ENCODE measurements around the gene PDE11A.
A peak's percentile ranks its signal among the peaks of the same experiment; 100 is the strongest.

Gene PDE11A

GRCh38 chr2:178072383-178073301, at the start of gene PDE11A:
Gene PDE11A, minus strand, starts transcription at chr2:178072777. Its CDS starts 340 bp downstream, at chr2:178072437.
- Mint-ChIP-seq H3K27ac (peak within 1 kb of the TSS; percentile 88), H3K27me3 (ENCODE audit: low read depth, poor library complexity) (peaks cover 57% of the 10 kb centered on the region)
- no peak for TF ChIP-seq CTCF (IDR thresholded peaks at IDR 0.05)

GRCh38 chr2:178119179-178119922, 46.8 kb upstream of the PDE11A start:
- no peak for DNase-seq
- no peaks in the 10 kb centered on the region for H3K27me3 Mint-ChIP-seq (ENCODE audit: low read depth, poor library complexity)
- H3K36me3 Mint-ChIP-seq (ENCODE audit: low read depth), result peaks cover 14% of the 10 kb centered on the region
- H3K4me1 Mint-ChIP-seq, result peaks cover 5% of the 10 kb centered on the region
- no peaks in the 10 kb centered on the region for H3K9me3 Mint-ChIP-seq
- no peak for TF ChIP-seq CTCF (IDR thresholded peaks at IDR 0.05)
- H3K27ac Mint-ChIP-seq, result no peak overlapping the region
- no peak overlapping the region for H3K4me3 Mint-ChIP-seq

More at GRCh38 chr2:178072383-178073301, at the start of gene PDE11A:
- peak; percentile 87 for DNase-seq
- H3K4me1 Mint-ChIP-seq, result peaks cover 14% of the 10 kb centered on the region
- H3K36me3 Mint-ChIP-seq (ENCODE audit: low read depth), result no peaks in the 10 kb centered on the region
- peak within 1 kb of the TSS; percentile 93 for H3K4me3 Mint-ChIP-seq
- no peaks in the 10 kb centered on the region for H3K9me3 Mint-ChIP-seq

- H3K4me1 Mint-ChIP-seq, result peaks cover 19% of the 10 kb centered on the region
- H3K27me3 Mint-ChIP-seq (ENCODE audit: low read depth, poor library complexity), result no peaks in the 10 kb centered on the region
- H3K27ac Mint-ChIP-seq, result no peak overlapping the region
- H3K4me3 Mint-ChIP-seq, result no peak overlapping the region
- no peaks in the 10 kb centered on the region for H3K9me3 Mint-ChIP-seq
- H3K36me3 Mint-ChIP-seq (ENCODE audit: low read depth), result peaks cover 11% of the 10 kb centered on the region
- DNase-seq, result no peak
- no peak for TF ChIP-seq CTCF (IDR thresholded peaks at IDR 0.05)
Observed at GRCh38 chr2:178117725-178118124, 45.1 kb upstream of the PDE11A start.

- DNase-seq, result no peak
- no peak overlapping the region for H3K27ac Mint-ChIP-seq
- no peaks in the 10 kb centered on the region for H3K36me3 Mint-ChIP-seq (ENCODE audit: low read depth)
- H3K27me3 Mint-ChIP-seq (ENCODE audit: low read depth, poor library complexity), result peaks cover 9% of the 10 kb centered on the region
- TF ChIP-seq CTCF (IDR thresholded peaks at IDR 0.05), result no peak
- no peaks in the 10 kb centered on the region for H3K9me3 Mint-ChIP-seq
- H3K4me3 Mint-ChIP-seq, result no peak overlapping the region
- H3K4me1 Mint-ChIP-seq, result peaks cover 23% of the 10 kb centered on the region
Observed at GRCh38 chr2:178115271-178115670, 42.7 kb upstream of the PDE11A start.

- no peak for DNase-seq
- Mint-ChIP-seq H3K36me3 (ENCODE audit: low read depth) (no peaks in the 10 kb centered on the region), H3K27me3 (ENCODE audit: low read depth, poor library complexity) (peaks cover 9% of the 10 kb centered on the region), H3K4me3 (peak overlapping the region; percentile 47), H3K9me3 (no peaks in the 10 kb centered on the region), H3K27ac (peak overlapping the region; percentile 64), H3K4me1 (peaks cover 23% of the 10 kb centered on the region)
- no peak for TF ChIP-seq CTCF (IDR thresholded peaks at IDR 0.05)
Observed at GRCh38 chr2:178114462-178114861, 41.9 kb upstream of the PDE11A start.

Data from nephron progenitor cell (in vitro differentiated cells).